ENCODE data around the gene NPAS2. TPM values are rescaled to one million over a fixed set of nuclear protein-coding genes. Genes with fewer than 3 reads are reported as not detected.

Gene NPAS2
- total and polyA plus RNA-seq, 2 donors from 2014 or later, result 8.4 to 44.5 TPM

- no peak for FAIRE-seq
- intact Hi-C loops (cut with DNase I), result no loop called here
- H3K27ac ChIP-seq (ENCODE audit: low read depth in 2 of 2, low read length in 2 of 2), result no peak overlapping the region
Observed at GRCh38 chr2:100887039-100887578, 67.2 kb downstream of the NPAS2 start.

DNA sequence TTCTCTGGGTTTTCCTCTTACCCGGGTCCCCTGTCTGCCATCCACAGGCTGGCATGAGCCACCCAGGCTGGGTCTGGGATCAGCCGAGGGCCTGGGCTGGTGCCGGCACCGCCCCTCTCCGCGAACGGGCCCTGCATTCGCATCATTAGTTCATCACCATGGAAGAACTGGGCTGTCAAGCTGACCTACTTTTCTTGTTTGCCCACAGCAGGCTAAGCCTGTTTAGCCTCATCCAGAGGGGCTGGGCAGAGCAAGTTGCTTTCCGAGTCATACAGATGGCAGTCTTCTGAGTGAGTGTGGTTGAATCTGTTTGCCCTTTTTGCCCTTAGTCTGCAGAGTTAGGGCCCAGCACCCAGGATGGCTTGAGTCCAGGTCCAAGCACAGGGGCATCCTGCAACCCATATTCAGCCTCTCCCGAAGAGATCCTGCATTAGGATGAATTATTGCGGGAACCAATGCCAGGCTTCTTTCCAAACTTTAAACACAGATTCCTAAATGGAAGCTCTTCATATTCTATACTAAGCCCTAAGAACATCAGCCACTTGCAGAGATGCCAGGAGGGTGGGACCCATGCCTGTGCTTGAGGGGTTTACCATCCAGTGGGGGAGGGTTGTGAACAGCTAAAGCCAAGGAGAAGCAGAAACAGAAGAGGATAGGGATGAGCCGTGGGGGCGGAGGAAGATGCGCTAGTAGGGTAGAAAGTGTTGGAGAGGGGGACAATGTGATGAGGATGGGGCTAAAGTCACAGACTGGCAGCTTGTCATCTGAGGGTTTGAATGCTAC lies 68.0 kb downstream of the NPAS2 start:
- H3K9ac ChIP-seq (ENCODE audit: low read length in 3 of 3), result no peak overlapping the region
- no peaks in the 10 kb centered on the region for H3K27me3 ChIP-seq (ENCODE audit: control insufficient read depth, insufficient read depth, low read length)
- DNase-seq, result no peak
- TF ChIP-seq, protein P1, sequence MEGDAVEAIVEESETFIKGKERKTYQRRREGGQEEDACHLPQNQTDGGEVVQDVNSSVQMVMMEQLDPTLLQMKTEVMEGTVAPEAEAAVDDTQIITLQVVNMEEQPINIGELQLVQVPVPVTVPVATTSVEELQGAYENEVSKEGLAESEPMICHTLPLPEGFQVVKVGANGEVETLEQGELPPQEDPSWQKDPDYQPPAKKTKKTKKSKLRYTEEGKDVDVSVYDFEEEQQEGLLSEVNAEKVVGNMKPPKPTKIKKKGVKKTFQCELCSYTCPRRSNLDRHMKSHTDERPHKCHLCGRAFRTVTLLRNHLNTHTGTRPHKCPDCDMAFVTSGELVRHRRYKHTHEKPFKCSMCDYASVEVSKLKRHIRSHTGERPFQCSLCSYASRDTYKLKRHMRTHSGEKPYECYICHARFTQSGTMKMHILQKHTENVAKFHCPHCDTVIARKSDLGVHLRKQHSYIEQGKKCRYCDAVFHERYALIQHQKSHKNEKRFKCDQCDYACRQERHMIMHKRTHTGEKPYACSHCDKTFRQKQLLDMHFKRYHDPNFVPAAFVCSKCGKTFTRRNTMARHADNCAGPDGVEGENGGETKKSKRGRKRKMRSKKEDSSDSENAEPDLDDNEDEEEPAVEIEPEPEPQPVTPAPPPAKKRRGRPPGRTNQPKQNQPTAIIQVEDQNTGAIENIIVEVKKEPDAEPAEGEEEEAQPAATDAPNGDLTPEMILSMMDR (IDR thresholded peaks at IDR 0.05; ENCODE audit: borderline replicate concordance, extremely low read depth, insufficient read depth), result no peak
- no peak overlapping the region for H3K27ac ChIP-seq (ENCODE audit: low read depth in 2 of 2, low read length in 2 of 2)
- H3K4me1 ChIP-seq (ENCODE audit: control insufficient read depth in 2 of 3, insufficient read depth in 2 of 3, low read depth in 1 of 3, low read length in 3 of 3), result peaks cover 0 to 6% (median 5%) of the 10 kb centered on the region in 3 donors
- no peaks in the 10 kb centered on the region for H3K9me3 ChIP-seq (ENCODE audit: control insufficient read depth in 2 of 3, insufficient read depth in 1 of 3, low read length in 3 of 3)
- no peak overlapping the region for H3K4me3 ChIP-seq (ENCODE audit: low read length in 3 of 3)
- no peaks in the 10 kb centered on the region for H3K36me3 ChIP-seq (ENCODE audit: control insufficient read depth in 2 of 3, insufficient read depth in 3 of 3, low read length in 3 of 3)
- intact Hi-C loops (cut with DNase I), result no loop called here
- FAIRE-seq, result no peak

More at GRCh38 chr2:100887039-100887578, 67.2 kb downstream of the NPAS2 start:
- Histone ChIP-seq H3K4me1 (ENCODE audit: control insufficient read depth in 2 of 3, insufficient read depth in 2 of 3, low read depth in 1 of 3, low read length in 3 of 3) (peaks cover 0 to 6% (median 2%) of the 10 kb centered on the region in 3 donors), H3K9ac (ENCODE audit: low read length in 3 of 3) (no peak overlapping the region), H3K27me3 (ENCODE audit: control insufficient read depth, insufficient read depth, low read length) (no peaks in the 10 kb centered on the region), H3K4me3 (ENCODE audit: low read length in 3 of 3) (no peak overlapping the region), H3K36me3 (ENCODE audit: control insufficient read depth in 2 of 3, insufficient read depth in 3 of 3, low read length in 3 of 3) (no peaks in the 10 kb centered on the region), H3K9me3 (ENCODE audit: control insufficient read depth in 2 of 3, insufficient read depth in 1 of 3, low read length in 3 of 3) (no peaks in the 10 kb centered on the region)
- TF ChIP-seq, protein P1 (IDR thresholded peaks at IDR 0.05; ENCODE audit: borderline replicate concordance, extremely low read depth, insufficient read depth), result no peak
- no peak for DNase-seq

GRCh38 chr2:100888601-100889000 lies 68.7 kb downstream of the NPAS2 start:
- H3K27ac ChIP-seq (ENCODE audit: low read depth in 2 of 2, low read length in 2 of 2), result no peak overlapping the region
- no peak overlapping the region for H3K9ac ChIP-seq (ENCODE audit: low read length in 3 of 3)
- no peak for FAIRE-seq

More at GRCh38 chr2:100888601-100889000, 68.7 kb downstream of the NPAS2 start:
- Histone ChIP-seq H3K4me3 (ENCODE audit: low read length in 3 of 3) (no peak overlapping the region), H3K36me3 (ENCODE audit: control insufficient read depth in 2 of 3, insufficient read depth in 3 of 3, low read length in 3 of 3) (no peaks in the 10 kb centered on the region), H3K27me3 (ENCODE audit: control insufficient read depth, insufficient read depth, low read length) (no peaks in the 10 kb centered on the region), H3K4me1 (ENCODE audit: control insufficient read depth in 2 of 3, insufficient read depth in 2 of 3, low read depth in 1 of 3, low read length in 3 of 3) (peaks cover 0 to 5% (median 2%) of the 10 kb centered on the region in 3 donors), H3K9me3 (ENCODE audit: control insufficient read depth in 2 of 3, insufficient read depth in 1 of 3, low read length in 3 of 3) (no peaks in the 10 kb centered on the region)
- DNase-seq, result no peak
- intact Hi-C loops (cut with DNase I), result no loop called here
- TF ChIP-seq, protein P1 (IDR thresholded peaks at IDR 0.05; ENCODE audit: borderline replicate concordance, extremely low read depth, insufficient read depth), result no peak
